HG03469 (cell line): ENCODE results near the gene RTL10.

Source experiments
- ATAC-seq: cut with Tn5 transposase; IDR thresholded peaks from one replicate; pipeline ENCODE4 v1.9.1; 2021; ENCODE audit warnings: mild to moderate bottlenecking, moderate library complexity, moderate number of reproducible peaks; ENCODE audit not compliant: unreplicated experiment

RTL10 gene, protein sequence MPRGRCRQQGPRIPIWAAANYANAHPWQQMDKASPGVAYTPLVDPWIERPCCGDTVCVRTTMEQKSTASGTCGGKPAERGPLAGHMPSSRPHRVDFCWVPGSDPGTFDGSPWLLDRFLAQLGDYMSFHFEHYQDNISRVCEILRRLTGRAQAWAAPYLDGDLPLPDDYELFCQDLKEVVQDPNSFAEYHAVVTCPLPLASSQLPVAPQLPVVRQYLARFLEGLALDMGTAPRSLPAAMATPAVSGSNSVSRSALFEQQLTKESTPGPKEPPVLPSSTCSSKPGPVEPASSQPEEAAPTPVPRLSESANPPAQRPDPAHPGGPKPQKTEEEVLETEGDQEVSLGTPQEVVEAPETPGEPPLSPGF

DNA sequence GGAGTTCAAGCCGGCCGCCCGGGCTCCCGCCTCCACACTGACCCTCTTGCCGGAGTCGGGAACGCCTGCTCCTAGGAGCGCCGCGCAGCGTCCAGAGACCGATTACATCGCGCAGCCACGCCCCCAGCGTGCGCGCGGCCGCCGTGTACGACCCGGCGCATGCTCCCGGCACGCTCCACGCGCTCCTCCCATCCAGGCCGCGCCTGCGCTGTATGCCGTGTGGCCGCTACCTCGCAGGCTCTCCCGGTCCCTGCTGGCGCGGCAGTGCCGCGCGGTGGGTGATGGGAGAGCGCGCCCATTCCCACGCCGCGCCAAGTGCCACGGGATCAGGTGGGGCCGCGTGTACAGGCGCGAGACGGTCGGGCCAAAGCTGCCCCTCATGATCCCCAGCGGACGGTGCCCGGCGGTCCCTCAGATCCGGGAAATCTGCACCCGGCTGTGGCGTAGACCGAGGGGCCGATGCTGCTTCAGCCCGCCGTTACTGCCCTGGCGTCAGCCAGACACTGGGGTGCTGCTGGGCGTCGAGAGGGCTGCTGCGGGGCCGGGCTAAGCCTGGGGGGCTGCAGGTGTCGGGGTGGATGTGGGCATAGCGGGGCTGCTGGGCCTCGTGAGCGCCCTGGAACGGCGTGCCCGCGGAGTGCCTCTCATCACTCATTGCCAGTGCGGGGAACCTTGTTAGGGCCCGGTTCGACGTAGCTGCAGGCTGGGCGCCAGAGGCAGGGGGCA lies at the start of gene RTL10, which contains the start of gene GNB1L:
TSS of gene RTL10 (minus strand) at position 97 of the 726 bp plus-strand sequence. CDS start 2,613 bp downstream, outside the sequence.
TSS of gene GNB1L (minus strand) at position 97 of the 726 bp plus-strand sequence. CDS start 33,519 bp downstream, outside the sequence.
- ATAC-seq = peak; percentile 75

DNA sequence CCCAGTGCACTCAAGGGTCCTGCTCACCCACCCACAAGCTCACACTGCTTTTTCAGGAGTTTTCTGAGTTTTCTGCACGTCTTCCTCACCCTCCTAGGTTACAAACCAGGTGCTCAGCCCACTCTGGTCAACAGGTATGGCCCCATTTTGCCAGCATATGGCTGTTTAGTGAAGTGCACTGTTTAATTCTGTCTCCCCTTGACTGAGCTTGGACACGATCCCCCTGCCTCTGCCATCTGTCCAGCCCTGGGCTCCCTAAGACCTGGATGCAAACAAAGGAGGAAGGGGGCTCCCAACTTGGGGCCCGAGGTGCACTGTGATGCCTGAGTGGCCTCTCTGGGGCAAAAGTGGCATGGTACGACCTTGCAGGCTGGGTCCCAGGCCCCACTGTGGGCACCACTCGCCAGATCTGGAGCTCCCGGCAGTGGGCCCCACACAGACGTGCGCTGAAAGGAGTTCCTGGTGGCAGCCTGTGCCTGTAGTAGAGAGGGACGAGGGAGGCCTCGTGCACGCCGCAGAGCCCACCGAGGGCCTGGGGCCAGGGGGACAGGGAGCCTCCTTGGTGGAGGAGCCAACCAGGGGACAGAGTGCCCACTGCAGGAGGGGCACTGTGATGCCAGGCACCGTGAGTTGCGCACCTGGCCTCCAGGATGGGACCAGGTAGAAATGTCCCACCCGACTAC lies 49.6 kb upstream of the RTL10 start:
- no peak for ATAC-seq

DNA sequence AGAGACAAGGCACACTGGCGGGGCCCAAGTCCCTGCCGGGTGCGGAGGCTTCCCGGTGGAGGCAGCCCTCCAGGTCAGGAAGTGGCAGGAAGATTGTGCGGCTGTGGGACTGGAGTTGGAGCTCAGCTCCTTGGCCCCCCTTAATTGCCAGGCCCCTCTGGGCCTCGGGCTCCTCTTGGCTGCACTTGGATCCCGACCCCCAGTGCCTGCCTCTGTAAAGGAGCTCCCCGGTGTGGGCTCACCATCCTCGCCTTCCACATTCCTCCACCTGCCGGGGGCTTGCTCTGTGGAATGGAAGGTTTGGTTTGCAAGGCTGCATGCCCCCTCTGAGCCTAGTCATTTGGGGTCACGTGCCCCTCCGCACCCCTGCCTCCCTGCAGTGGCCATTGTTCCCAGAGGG lies 48.8 kb upstream of the RTL10 start:
- ATAC-seq = no peak

DNA sequence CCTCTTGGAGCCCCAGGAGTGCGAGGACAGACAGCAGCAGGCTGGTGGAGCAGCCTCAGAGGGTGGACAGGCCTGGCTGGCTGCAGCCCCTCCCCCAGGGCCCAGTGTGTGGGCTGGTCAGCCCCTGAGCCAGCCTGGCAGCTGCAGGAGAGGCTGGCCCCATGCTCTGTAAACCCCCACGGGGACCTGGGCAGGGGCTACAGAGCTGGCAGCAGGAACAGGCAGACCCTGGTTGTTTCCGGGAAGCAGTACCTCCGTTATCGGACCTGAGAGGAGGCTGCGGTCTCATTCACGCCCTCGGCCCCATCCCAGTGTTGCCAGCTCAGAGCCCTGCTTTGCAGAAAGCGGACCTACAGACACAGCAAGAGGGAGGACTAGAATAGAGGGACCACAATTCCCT lies 48.4 kb upstream of the RTL10 start:
- no peak for ATAC-seq

DNA sequence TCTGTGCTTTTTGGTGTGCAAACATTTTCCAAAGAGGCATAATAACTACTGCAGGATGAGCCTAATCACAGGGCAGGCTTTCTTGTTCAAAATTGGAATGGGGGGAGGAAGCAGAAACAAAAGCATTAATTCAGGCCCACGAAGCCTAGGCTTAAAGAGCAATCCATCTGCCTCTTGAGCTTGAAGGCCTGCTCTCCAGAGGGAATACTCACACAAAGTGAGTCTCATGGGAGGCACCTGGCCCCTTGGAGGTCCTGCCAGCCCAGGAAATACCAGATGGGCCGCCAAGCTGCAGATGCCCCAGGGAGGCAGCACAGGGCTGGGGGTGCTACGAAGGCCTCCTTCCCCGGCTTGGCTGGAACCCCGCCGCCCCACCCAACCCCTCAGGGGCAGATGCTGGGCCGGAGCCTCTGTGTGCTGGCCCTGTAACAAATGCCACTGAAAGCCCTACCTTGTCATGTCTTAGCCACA lies 47.6 kb upstream of the RTL10 start:
- no peak for ATAC-seq

DNA sequence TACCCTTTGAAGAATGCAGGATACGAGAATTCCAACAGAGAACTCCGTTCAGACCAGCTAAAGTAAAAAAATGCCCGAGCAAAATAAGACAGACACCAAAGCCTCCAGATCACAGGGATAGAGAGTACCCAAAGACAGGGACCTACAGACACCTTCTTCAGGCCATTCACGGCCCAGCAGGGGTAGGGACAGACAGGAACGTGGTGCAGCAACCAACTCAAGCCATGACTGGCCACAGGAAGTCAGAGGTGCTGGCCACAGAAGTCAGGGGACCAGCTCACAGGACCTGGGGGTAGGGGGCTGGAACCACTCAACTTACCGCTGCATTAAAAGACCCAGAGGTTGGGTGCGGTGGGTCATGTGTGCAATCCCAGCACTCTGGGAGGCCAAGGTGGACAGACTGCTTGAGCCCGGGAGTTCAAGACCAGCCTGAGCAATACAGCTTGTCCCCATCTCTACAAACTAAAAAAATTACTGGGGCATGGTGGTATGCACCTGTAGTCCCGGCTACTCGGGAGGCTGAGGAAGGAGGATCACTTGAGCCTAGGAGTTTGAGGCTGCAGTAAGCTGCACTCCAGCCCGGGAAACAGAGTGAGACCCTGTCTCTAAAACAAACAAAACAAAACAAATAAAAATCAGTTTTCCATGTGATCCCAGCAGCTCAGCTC lies 47.0 kb upstream of the RTL10 start:
- no peak for ATAC-seq

DNA sequence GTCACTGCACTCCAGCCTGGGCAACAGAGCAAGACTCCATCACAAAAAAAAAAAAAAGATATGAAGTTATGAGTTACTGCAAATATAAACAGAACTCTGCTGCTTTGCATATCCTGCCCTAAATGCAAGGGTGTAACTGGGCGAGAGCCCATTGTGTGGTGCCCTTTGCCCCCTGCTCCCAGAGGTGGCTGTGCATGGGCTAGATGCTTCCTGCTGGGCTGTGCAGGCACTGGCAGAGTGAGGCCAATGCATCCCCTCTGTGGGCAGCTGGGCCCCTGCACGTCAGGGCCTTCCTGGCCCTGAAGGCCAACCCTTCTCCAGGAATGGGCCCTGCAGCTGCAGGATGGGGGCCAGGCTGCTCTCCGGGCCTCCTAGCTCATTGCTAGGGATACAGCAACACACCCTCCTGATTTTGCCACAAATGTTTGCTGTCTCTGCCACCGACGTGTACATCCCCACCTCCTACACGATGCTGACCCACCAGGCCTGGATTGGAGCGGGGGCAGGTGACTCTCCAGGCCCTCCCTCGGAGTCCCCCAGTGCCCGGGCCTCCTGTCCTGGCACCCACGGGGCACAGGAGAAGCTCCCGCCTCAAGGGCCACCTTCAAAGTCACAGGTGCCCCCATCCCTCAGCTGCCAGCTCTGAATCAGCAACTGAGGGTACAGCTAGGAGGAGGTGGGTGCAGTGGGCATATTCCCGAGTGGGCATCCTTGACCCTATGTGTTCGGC lies 46.2 kb upstream of the RTL10 start:
- ATAC-seq = no peak

DNA sequence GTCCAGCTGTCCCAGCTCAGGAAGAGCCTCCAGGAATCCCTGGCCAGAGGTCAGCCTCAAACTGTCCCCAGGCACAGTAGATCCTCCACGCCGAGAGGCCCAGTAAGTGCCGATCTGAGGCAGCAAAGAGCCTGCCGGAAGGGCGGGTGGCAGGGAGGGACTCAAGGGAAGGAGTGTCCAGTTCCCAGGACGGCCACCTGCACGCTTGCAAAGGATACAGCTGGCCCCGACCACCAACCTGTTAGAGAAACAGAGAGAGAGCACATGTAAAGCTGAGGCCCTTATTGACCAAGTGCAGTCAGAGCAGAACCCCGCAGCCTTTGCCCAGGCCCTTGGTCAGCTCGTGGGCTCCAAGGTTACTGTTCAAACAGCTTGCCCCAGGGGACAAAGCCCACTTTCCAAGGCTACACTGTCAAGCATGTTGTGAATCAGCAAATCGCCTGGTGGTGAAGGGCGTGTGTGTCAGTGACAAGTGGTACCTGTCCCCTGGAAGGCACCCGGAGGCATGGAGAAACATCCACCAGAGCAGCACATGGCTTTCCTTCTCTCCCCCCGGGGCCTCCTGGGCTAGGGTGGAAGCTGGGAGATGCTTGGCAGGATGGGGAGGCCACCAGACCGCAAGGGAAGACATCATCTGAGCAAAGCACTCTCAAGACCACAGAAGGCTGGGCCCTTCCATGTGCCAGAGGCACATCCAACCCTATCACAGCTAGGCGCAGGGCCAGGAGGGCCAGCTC lies 44.3 kb upstream of the RTL10 start:
- no peak for ATAC-seq

DNA sequence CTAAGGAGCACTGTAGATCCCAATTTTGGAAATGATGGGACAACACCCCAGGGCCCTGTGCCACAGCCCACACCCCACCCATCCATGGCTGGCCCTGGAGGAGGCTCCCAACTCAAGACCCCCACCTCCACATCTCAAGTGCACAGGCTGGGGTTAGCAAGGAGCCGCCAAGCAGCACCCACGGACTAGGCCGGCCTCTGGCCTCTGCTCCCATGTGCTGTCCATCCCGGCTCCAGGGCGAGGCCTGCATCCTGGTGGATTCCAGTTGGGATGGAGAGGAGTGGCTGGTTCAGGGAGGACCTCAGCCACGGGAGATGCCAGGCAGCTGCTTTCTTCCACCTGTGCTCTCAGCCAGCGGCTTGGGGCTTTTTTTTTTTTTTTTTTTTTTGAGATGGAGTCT lies 43.5 kb upstream of the RTL10 start:
- ATAC-seq = no peak

DNA sequence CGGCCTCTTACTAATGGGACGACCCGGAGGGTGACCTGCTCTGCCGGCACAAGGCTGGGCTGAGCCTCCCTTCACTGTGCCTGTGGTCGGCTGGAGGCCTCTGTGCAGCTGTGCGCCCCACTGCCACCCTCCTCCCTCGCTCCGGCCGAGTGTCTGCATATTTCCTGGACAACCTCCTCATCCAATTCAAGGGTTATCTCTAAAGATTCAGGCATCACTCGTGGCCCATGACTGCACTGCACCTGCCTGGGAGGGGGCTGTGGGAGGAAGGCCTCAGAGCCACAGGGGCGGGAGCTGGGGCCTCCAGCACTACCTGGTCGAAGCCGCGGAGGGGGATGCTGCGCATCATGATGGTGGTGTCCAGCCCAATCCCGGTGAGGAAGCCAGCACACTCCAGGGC lies 43.1 kb upstream of the RTL10 start:
- no peak for ATAC-seq

DNA sequence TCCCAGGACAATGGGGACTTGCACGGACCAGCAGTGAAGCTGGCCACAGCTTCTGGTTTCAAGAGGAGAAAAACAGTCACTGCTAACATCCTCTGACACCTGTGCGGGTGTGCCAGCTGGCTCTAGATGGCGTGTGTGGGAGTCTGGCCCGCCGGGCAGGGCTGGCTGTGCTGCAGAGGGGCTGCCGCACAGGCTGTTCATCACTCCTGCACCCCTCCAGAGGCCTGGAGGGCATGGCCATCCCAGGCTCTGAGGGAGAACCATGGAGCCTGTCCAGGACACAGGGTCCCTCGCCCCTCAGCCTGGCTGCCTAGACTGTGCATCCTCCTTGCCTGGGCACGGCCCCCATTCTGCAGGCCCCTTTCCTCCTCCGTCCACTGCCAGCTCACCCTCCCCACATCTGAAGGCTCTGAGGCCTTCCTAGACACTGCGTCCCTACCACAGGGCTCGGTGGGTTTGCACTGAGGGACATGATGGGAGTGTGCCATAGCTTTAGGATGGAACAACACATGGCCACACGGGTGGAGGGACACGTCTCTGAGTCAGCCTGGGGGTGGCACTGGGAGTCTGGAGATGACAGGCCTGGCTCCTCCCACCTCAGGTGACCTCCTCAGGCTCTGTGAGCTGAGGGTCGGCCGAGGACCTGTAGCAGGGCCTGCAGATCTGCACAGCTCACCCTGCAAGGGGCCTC lies 42.1 kb upstream of the RTL10 start:
- ATAC-seq = no peak

DNA sequence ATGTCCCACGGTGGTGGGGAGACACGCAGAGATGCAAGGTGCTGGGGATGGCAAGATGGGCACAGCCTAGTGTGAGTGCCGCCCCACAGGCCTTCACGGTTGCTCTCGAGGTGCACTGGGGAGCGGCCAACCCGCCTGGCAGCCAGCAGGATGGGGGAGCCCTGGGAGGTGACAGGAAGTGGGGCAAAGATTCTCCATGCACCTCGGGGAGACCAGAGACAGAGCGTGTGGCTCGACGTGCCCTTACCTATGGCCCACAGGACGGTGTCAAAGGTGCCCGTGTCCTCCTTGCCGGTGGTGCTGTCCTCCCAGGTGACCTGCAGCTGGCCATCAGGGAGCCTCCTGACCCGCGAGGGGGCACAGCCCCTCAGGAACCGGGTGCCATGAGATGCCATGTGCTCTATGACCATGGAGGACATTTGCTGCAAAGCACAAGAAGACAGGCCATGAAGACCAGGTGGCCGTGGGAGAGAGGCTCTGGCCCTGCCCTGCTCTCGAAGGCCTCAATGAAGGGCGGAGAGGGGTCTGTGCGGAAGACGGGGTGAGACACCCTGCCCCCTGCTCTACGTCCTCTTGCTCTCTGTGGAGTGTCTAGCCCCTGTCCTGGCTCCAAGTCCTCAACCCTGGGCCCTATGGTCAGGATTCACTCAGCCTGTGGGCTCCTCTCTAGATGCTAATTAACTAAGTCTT lies 40.6 kb upstream of the RTL10 start:
- no peak for ATAC-seq

DNA sequence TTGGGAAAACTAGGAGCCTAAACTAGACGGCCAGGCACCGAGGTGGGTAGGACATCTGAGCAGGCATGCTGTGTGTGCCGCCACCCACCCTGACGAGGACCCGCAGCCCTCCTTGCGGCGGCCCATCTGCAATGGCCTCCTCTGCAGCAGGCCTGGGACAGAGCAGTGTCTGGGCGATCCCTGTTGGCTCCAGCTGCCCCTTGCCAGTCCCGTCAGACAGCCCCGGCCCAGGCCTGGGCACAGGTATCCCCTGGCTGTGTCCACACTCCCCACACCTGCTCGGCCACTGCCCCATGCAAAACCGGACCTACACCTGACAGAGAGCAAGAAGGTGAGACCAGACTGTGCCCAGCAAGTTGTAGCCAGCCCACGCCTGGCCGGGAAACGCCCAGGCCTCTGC lies 38.7 kb upstream of the RTL10 start:
- ATAC-seq = no peak

DNA sequence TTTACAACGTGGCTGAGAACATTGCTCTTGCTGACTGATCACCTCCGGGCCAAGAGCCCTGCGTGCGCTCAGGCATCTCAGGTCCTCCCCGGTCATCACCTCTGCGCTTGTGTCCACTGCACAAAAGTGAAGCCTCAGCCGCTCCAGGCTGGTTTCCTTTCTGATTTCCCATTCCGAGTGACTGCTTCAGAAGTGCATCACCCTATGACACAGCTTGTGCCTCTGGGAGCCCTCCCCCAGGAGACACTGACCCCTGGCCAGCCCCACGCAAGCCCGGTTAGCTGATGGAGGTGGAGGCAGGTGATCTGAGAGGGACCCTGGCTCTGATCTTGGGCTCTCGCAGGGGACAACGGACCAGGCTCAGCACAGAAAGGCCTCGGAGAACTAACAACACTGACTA lies 38.3 kb upstream of the RTL10 start:
- ATAC-seq = no peak

DNA sequence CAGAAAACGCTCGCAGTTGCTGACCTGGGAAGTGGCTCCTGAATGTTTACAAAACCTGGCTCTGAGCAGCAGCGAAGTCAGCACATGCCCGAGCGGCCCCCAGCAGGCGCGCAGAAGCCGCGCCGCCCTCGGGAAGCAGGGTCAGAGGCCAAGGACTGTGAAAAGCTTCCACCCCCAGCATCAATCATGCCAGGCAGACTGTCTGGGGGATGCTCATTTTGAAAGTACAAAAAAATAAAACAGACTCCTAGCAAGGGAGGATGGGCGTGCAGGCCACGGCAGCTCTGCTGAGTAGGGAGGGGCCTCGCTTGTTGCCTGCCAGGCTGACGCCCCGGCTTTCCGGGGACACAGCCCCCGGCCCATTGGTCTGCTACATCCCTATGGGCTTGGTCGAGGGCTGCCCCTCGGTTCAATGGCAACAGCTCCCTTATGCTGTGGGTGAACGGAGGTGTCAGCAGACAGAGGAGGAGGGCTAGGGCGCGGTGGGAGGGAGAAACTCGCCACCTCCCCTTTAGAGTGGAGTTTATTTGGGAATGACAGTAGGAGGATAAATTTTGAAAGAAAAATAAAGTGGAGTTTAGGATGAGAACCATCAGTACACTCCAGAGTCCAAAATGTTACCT lies 37.7 kb upstream of the RTL10 start:
- ATAC-seq = no peak

DNA sequence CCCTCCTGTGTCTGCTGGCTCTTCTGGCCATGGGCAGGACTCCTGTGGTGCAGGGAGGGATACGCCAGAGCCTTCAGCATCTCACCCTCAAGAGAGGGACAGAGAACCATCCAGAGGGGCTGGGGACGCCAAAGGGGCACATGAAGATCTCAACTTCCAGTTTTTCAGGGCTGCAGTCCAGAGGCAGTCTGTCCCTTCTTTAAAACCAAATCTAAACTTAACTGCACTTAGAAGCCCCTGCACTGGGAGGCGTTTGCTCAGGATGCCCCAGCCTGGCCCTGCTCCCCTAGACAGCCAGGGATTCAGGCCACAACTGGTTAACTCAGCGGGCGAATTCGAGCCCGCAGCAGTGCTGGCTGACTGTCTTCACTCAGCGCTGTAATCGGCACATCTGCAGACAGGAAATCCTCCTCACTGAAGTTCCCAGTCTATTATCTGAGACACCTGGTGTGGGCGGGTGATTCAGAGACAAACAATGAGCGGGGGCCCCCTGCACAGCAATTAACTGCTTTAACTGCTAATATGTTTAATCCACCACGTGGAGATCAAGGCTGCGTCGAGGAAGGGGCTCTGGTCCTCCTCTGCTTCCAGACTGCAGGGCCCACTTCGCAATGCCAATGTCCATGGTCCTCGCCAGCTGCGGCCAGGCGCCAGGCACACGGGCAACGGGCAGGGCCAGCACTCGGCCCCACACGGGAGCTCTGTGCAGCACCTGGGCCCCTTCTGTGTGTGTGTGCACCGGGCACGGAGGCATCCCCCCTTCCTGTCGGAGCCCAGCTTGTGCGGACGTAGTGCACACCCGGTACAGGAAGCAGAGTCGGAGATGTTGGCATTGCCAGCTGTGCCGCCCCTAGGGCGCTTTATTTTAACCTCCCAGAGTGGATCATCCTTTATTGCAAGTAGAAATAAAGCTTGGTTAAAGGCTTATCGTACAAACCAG lies 36.9 kb upstream of the RTL10 start:
- no peak for ATAC-seq
